ENCODE results near the gene PDPK1. TPM values are rescaled to one million over a fixed set of nuclear protein-coding genes. Genes with fewer than 3 reads are reported as not detected.

The PDPK1 gene
- total and polyA plus RNA-seq, 7 donors = 12.9 to 44.5 (median 32.6) TPM

GRCh38 chr16:2497116-2497630 lies 40.6 kb upstream of the PDPK1 start:
- TF ChIP-seq, protein P1, sequence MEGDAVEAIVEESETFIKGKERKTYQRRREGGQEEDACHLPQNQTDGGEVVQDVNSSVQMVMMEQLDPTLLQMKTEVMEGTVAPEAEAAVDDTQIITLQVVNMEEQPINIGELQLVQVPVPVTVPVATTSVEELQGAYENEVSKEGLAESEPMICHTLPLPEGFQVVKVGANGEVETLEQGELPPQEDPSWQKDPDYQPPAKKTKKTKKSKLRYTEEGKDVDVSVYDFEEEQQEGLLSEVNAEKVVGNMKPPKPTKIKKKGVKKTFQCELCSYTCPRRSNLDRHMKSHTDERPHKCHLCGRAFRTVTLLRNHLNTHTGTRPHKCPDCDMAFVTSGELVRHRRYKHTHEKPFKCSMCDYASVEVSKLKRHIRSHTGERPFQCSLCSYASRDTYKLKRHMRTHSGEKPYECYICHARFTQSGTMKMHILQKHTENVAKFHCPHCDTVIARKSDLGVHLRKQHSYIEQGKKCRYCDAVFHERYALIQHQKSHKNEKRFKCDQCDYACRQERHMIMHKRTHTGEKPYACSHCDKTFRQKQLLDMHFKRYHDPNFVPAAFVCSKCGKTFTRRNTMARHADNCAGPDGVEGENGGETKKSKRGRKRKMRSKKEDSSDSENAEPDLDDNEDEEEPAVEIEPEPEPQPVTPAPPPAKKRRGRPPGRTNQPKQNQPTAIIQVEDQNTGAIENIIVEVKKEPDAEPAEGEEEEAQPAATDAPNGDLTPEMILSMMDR (IDR thresholded peaks at IDR 0.05) = no peak
- WGBS, 3 donors = 11 to 17% (median 17%) methylated on average over 21 of the region's 21 CpGs
- Histone ChIP-seq H3K9me3 (no peaks in the 10 kb centered on the region), H3K4me3 (peak overlapping the region; percentile 18), H3K36me3 (ENCODE audit: insufficient read depth in 1 of 2, low read depth in 1 of 2) (peaks cover 0 to 13% of the 10 kb centered on the region in 2 donors), H3K27ac (peak overlapping the region; percentile 60), H3K4me1 (peaks cover 36% of the 10 kb centered on the region), H3K27me3 (ENCODE audit: insufficient read depth in 3 of 3, low read length in 2 of 3) (no peaks in the 10 kb centered on the region)
- DNase-seq = peak; percentile 77 to 91
- peak; percentile 40 to 84 (median 78) for ATAC-seq
- intact Hi-C loops (cut with DNase I) = no loop called here

- TF ChIP-seq, protein P1 (IDR thresholded peaks at IDR 0.05) = no peak
- H3K36me3 ChIP-seq (ENCODE audit: insufficient read depth in 1 of 2, low read depth in 1 of 2) = peaks cover 0 to 13% of the 10 kb centered on the region in 2 donors
- no peaks in the 10 kb centered on the region for H3K9me3 ChIP-seq
- peak overlapping the region; percentile 60 for H3K27ac ChIP-seq
- peaks cover 36% of the 10 kb centered on the region for H3K4me1 ChIP-seq
- no peaks in the 10 kb centered on the region for H3K27me3 ChIP-seq (ENCODE audit: insufficient read depth in 3 of 3, low read length in 2 of 3)
- H3K4me3 ChIP-seq = peak overlapping the region; percentile 18
- WGBS, 3 donors = 57 to 75% (median 58%) methylated on average over 23 to 26 of the region's 26 CpGs
- peak in 3 of 4 donors; percentile 4 to 18 (median 9) for ATAC-seq
- no peak for DNase-seq
- intact Hi-C loops (cut with DNase I) = no loop called here
Measured at GRCh38 chr16:2497695-2498484, 39.9 kb upstream of the PDPK1 start.

DNA sequence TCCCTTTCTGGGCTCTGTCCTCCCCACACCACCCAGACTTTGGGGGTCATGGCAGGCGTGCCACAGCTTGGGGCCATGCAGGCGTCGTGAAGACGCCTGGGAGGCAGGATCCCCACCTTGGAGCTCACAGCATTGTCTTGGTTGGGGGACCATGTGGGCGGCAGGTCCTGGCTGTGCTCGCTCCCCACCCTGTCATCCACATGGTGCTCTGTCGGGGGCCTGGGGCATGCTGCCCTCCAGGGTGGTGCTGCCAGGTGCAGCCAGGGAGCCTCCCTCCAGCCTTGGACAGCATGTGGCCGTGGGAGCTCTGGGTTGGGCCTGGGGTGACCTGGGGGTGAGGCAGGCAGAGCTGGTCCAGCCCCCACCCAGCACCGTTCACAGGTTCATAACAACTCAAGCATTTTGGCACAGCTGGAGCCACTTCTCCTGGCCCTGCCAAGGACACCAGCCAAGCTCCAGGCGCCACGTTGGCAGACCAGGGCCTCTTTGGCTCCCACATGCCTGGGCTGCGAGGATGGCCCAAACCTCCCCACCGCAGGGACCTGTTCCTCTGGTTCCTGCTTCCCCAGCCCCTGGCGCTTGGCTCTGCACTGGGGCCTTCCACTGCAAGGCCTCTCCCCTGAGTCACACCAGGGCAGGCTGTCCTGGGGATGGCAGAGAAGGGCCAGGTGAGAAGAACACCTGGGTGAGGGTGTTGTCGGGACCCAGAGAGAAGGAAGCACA lies 39.1 kb upstream of the PDPK1 start:
- Histone ChIP-seq H3K36me3 (ENCODE audit: insufficient read depth in 1 of 2, low read depth in 1 of 2) (peaks cover 0 to 13% of the 10 kb centered on the region in 2 donors), H3K4me3 (no peak overlapping the region), H3K4me1 (peaks cover 36% of the 10 kb centered on the region), H3K27me3 (ENCODE audit: insufficient read depth in 3 of 3, low read length in 2 of 3) (no peaks in the 10 kb centered on the region), H3K27ac (peak overlapping the region; percentile 30), H3K9me3 (no peaks in the 10 kb centered on the region)
- intact Hi-C loops (cut with DNase I) = no loop called here
- DNase-seq = no peak
- WGBS, 3 donors = 52 to 65% (median 59%) methylated on average over 13 to 15 of the region's 15 CpGs
- ATAC-seq = peak; percentile 10 to 46 (median 30)
- TF ChIP-seq, protein P1 (IDR thresholded peaks at IDR 0.05) = no peak

DNA sequence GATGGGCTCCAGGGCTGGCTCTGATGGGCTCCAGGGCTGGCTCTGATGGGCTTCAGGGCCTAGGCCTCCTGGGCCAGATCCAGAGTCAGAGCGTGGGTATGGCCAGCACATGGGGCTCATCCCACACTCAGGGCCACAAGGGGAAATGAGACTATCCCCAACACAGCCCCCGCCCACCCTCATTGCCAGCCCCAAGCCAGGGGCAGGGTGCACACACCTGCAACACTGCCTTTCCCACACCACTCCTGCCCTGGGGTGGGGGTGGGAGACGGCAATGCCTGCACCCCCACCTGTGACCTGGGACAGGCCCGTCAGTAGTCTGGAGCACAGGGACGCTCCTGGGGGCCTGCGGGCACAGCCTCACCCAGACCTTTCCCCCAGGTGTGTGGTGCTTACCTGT lies 38.4 kb upstream of the PDPK1 start:
- ATAC-seq (no peak), DNase-seq (no peak)
- Histone ChIP-seq H3K27ac (peak overlapping the region; percentile 30), H3K36me3 (ENCODE audit: insufficient read depth in 1 of 2, low read depth in 1 of 2) (peaks cover 0 to 13% of the 10 kb centered on the region in 2 donors), H3K4me3 (no peak overlapping the region), H3K27me3 (ENCODE audit: insufficient read depth in 3 of 3, low read length in 2 of 3) (no peaks in the 10 kb centered on the region), H3K4me1 (peaks cover 36% of the 10 kb centered on the region), H3K9me3 (no peaks in the 10 kb centered on the region)
- intact Hi-C loops (cut with DNase I) = no loop called here
- 85 to 94% (median 93%) methylated on average over 6 of the region's 6 CpGs for WGBS, 3 donors
- TF ChIP-seq, protein P1 (IDR thresholded peaks at IDR 0.05) = no peak

Measured in psoas muscle (tissue), 8 donors.